CD4-positive, alpha-beta T cell treated with Interleukin-21 for 1 hour (primary cell): ENCODE results near the gene SLC25A48.
"Not testable (repeated sequence)": the region's sequence is repeated elsewhere in the genome, so short reads cannot be mapped to it uniquely, and the experiment has no call there.

Experiments used
- DNase-seq: peaks from one replicate; pipeline ENCODE4 v3.0.0-alpha.2; 2020

The SLC25A48 gene

GRCh38 chr5:135830384-135830700, 4.1 kb upstream of the SLC25A48 start:
- DNase-seq, result no peak

- no peak for DNase-seq
These were observed 3.6 kb upstream of the SLC25A48 start for GRCh38 chr5:135830876-135831275.

- DNase-seq, result no peak
These were observed 3.0 kb upstream of the SLC25A48 start for GRCh38 chr5:135831439-135831838.

- DNase-seq, result no peak
These were observed 2.5 kb upstream of the SLC25A48 start for GRCh38 chr5:135831851-135832555.

GRCh38 chr5:135832941-135833920, 1.2 kb upstream of the SLC25A48 start:
- no peak for DNase-seq

GRCh38 chr5:135833961-135834638, 363 bp upstream of the SLC25A48 start:
- DNase-seq, result no peak

GRCh38 chr5:135835766-135836165, 1.3 kb downstream of the SLC25A48 start:
- DNase-seq, result no peak

GRCh38 chr5:135838395-135838794, 3.9 kb downstream of the SLC25A48 start:
- DNase-seq, result not testable (repeated sequence)

- no peak for DNase-seq
These were observed 5.1 kb downstream of the SLC25A48 start for GRCh38 chr5:135839566-135839965.

- no peak for DNase-seq
These were observed 6.5 kb downstream of the SLC25A48 start for GRCh38 chr5:135840959-135841358.

- DNase-seq, result no peak
These were observed 8.3 kb downstream of the SLC25A48 start for GRCh38 chr5:135842737-135843136.

- DNase-seq, result no peak
These were observed 9.3 kb downstream of the SLC25A48 start for GRCh38 chr5:135843571-135844337.

- no peak for DNase-seq
These were observed 11.8 kb downstream of the SLC25A48 start for GRCh38 chr5:135846311-135846710.

GRCh38 chr5:135847976-135848375, 13.5 kb downstream of the SLC25A48 start:
- DNase-seq, result no peak

- no peak for DNase-seq
These were observed 15.8 kb downstream of the SLC25A48 start for GRCh38 chr5:135850231-135850630.

GRCh38 chr5:135850671-135851070, 16.2 kb downstream of the SLC25A48 start:
- DNase-seq, result no peak

- no peak for DNase-seq
These were observed 16.9 kb downstream of the SLC25A48 start for GRCh38 chr5:135851186-135851914.

GRCh38 chr5:135851915-135852845, 17.7 kb downstream of the SLC25A48 start:
- no peak for DNase-seq

GRCh38 chr5:135857630-135858311, 23.3 kb downstream of the SLC25A48 start:
- DNase-seq, result no peak

GRCh38 chr5:135859186-135859585, 24.7 kb downstream of the SLC25A48 start:
- not testable (repeated sequence) for DNase-seq
